SK-N-MC (cell line): Measurements from ENCODE around the gene TBL2.

Experiments
- EZH2 ChIP-seq: fragments of 200-600 bp; sonication (generic); IDR thresholded peaks from one replicate; pipeline ENCODE4 v1.6.1; 2017; ENCODE audit warnings: antibody characterized with exemption
- POLR2AphosphoS5 ChIP-seq: IDR thresholded peaks from 2 replicates; pipeline ENCODE4 v1.6.1; 2012; ENCODE audit warnings: mild to moderate bottlenecking, low read depth, low read length, borderline replicate concordance

- TF ChIP-seq POLR2AphosphoS5, result no peak
- no peak for TF ChIP-seq EZH2
Observed at GRCh38 chr7:73615886-73616285, 37.5 kb upstream of the TBL2 start.
